HG03045 (cell line): ENCODE measurements around the gene SOCS1.

Experiments
- ATAC-seq: cut with Tn5 transposase; IDR thresholded peaks from one replicate; pipeline ENCODE4 v1.9.1; 2021; ENCODE audit warnings: mild to moderate bottlenecking, moderate library complexity; ENCODE audit not compliant: unreplicated experiment

Gene SOCS1

DNA sequence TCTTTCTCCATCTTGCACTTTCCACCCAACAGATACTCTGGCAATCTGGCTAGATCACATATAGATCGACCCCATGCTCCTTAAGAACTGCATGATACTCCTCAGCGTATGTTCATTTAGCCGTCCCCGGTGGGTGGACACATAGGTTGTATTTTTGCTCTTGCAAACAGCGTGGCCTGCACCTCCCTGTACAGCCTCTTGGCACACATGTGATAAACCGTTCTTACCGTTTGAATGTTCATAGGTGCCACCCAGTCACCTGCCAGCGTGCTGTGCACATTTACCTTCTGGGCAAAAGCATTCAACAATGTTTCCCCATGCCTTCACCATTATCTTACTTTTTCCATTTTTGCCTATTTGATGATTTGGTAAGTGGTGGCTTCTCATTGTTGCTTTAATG is 6.9 kb upstream of the SOCS1 start:
- no peak for ATAC-seq

DNA sequence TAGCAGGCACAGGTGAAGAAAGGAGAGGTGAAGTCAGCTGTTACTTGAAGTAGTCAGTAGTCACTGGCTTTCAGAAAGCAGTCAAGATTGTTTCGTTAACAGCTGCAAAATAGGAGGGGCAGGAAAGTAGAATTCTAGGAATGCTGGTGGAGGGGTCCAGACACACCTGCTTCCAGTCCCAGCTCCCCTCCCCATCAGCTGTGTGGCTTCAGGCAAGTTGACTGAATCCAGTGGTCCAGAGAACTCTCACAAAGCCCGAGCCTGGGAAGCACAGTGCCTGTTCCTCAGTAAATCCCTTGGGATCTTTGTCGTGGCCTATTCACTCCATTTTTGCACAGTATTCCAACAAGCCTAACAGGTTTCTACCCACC is 4.6 kb upstream of the SOCS1 start:
- ATAC-seq = no peak

DNA sequence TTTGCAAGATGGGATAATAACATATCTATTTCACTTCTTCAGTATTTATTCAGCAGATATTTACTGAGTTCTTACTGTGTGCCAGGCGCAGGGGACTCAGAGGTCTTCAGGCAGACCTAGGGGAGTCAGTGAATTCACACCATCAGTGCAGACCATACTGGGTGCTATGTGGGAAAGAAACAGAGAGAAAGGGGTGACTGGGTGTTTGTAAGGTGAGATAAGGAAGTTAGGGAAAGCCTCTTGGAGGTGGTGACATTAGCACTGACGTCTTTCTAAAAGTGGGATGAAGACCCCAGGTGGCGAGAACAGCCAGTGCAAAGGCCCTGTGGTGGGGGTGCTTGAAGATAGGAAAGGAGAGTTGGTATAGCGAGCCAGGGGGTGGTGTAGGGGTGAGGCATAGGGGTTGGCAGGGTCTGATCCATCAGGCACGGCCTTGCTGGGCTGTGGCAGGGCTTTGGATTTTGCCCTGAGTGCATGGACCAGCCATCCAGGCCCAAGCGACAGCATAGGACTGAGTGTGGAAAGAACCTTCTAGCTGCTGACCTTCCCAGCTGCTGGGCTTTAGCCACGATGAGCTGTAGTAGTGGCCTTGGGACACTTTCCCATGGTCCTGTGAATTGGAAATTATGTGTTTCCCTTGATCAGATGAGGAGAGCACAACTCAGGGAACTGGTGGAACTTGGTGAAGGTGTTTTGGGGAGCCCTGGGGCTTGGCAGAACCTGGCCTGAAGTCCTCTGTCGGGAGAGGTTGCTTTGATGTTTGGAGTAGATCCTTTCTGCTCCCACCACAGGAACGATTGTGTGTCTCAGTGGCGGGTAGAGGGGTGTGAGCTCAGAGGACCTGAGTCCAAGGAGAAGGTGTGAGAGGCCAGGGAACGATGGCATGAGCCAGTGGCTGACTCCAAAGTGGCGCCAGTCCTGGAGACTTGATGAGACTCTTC is 3.9 kb upstream of the SOCS1 start:
- no peak for ATAC-seq

DNA sequence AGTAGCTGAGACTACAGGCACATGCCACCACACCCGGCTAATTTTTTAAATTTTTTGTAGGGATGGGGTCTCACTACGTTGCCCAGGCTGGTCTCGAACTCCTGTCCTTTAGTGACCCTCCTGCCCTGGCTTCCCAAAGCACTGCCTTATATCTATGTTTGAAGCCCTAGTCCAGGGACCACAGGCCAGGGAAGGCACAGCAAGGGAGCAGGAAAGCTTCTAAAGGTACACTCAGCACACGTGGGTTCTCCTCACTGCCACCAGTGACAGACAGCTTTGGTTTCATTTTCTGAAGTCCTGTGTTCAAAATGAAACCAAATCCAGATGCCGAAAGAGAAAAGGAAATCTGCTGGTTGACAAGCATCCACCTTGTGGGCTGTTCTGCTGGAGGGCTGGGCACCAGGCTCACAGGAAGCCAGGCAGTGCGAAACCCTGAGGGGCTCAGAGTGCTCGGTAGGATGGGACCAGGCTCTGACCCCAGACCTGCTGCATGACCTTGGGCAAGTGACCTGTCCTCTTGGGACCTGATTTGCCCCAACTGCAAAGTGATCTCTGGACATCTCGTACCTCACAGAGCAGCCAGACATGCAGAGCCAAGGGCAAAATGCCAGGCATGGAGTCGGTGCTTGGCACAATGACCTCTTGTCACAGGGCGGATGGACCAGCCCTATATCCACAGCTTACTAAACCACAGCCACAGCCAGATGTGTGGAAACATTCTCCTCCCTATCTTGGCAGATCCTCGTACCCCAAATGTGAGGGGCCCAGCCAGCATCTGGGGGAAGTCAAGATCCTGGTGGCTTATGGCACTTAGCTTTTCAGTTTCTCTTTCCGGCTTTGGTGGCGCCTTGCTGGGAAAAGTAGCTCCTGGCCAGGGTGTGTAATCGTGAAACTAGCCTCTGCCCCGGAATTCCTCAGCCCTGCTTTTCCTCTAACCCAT is 2.8 kb upstream of the SOCS1 start:
- no peak for ATAC-seq

DNA sequence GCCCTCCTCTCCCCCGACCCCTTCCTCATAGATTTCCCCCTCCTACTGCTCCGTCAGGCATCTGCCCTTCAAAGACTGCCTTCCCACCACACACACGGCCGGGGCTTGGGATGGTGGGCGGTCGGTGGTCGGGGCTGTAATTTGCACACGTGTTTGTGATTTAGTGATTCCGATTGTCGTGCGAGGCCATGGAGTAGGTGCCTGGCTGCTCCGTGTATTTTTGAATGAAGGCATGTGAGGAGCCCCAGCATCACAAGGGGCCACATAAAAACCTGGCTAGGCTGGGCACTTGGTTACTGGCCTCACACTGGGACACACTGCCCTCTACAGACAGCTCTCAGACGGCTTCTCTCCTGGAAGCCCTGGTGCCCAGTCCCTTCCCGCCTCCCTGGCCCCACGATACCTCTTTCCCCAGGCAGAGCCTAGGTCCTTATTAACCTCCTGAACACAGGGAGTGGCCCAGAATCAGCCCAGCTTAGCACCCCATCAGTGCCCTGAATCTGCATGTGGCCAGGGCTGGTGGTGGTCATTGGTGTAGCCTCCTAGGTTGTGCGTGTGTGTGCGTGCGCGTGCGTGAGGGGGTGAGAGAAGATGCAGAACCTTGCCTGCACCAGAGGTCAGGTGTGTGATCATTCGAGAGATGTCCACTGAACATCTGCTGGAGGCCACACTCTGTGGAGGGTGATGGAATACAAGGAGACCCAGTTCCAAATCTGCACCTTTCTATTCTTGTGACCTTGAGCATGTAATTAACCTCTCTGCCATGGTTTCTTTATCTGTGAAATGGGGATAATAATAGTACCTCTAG is 1.3 kb upstream of the SOCS1 start:
- ATAC-seq = no peak

DNA sequence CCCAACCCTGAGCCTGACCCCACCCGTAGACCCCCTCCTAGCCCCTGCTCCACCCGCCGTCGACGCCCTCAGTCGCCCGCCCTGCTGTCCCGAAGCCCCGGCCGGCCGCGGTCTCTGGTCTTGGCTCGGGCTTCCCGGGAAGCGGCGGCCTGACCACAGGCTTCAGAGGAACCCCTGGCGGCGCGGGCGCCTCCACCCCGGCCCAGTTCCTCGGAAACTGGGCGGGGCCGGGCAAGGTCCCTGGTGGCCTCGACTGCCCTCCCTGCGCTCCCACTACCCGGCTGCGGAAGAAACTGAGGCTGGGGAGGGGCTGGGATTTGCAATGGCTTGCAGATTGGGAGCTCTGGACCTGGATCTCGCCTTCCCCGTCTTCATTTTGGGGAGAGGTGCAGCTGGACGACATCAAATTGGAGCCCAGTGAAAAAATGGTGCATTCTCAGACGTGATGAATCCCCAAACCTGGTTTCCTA is 692 bp upstream of the SOCS1 start:
- ATAC-seq = no peak

DNA sequence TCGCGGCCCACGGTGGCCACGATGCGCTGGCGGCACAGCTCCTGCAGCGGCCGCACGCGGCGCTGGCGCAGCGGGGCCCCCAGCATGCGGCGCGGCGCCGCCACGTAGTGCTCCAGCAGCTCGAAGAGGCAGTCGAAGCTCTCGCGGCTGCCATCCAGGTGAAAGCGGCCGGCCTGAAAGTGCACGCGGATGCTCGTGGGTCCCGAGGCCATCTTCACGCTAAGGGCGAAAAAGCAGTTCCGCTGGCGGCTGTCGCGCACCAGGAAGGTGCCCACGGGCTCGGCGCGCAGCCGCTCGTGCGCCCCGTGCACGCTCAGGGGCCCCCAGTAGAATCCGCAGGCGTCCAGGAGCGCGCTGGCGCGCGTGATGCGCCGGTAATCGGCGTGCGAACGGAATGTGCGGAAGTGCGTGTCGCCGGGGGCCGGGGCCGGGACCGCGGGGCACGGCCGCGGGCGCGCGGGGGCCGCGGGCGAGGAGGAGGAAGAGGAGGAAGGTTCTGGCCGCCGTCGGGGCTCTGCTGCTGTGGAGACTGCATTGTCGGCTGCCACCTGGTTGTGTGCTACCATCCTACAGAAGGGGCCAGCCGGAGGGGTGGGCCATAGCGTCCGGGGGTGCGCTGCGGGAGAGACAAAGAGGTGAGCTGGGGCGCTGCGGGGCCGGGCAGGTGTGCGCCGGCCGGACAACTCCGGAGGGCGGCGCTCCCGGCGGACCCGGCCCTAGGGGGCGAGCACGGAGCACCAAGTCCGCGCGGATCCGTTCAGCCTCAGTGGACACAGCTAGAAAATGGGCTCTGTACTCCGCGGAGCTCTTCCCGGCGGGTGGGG is 879 bp downstream of the SOCS1 start:
- ATAC-seq = peak; percentile 4

DNA sequence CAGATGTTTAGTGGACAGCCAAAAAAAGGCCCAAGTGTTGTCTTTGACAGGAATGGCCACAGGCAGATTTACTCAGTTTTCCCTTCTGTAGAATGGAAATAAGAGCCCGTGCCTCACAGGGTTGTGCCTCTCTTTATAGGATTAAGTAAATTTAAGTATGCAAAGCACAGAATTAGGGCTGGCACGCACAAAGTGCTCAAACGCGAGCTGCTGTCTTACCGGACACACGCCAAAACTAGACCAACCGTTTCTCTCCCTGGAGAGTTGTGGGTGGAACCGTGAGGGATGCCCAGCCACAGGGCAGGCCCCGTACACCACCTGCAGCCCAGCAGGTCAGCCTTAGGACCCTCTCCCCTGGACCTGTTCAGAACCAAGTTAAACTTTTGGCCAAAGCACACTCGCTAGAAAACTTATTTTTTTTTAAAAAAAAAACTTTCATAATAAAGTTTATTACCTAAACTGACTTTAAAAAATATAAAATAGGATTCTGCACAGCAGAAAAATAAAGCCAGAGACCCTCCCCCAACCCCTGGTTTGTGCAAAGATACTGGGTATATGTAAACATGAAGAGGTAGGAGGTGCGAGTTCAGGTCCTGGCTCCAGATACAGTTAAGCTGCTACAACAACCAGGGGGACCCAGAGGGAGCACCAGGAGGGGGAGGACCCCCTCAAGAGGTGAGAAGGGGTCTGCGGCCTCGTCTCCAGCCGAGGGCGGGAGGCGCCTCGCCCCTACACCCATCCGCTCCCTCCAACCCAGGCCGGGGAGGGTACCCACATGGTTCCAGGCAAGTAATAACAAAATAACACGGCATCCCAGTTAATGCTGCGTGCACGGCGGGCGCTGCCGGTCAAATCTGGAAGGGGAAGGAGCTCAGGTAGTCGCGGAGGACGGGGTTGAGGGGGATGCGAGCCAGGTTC is 1.8 kb downstream of the SOCS1 start:
- ATAC-seq = no peak

DNA sequence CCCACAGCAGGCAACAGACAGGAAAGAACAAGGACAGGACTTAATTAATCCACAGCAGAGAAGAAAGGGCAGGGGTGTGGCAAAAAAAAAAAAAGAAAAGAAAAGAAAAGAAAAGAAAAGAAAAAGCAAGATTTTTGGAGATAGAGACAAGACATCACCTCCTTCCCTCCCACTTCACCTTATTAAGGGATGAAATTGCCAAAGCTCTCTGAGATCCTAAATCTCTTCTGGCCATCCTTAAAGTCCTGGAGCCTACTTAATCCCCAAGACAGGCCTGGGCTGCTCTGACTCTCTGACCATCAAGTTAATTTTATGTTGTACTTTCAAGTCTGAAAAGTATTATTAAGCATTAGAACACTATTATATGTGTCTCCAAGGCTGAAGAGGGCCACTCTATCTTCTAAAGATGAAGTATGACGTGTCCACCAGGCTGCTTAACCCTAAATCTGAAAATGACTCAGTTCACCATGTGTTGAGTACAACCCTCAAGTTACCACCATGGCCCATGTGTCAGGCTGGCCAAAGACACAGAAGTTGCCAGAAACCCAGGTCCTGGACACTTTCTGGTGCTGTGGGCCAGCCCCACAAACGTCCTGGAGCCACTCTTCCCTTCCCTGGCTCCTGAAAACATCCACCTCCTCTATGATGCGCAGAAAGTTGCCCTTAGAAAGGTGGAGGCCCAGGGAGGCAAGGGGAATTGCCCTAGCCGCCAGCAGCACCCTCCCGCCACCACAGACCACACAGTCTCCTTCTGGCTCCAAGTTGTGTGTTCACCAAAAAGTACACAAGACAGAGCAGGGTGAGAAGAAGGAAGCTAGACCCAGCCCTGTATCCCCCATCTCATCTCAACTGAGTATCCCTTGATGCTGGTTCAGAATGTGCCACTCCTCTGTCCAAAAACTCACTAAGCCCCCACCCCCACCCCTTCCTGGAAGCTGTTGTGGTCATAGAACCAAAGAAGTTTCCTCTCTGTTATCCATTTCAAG is 2.7 kb downstream of the SOCS1 start:
- no peak for ATAC-seq

DNA sequence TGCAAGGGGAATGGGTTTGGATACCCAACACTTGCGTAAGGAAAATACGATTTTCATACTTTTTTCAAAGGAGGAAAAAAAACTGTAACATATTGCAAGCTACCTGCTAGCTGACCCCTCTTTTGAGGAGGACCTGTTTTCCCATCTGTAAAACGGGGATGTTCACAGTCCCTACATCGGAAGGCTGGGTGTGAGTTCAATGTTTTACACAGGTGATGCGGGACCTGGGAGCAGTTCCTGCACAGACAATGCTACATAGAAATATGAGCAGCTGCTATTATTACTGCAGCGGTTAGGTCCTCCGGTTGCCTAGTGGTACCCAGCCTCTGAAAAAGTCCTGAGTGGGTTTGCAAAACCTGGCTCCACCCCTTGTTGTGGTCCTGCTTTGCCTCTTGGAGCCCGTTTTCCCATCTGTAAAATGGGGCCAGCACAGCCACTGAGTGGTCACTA is 3.5 kb downstream of the SOCS1 start:
- no peak for ATAC-seq

DNA sequence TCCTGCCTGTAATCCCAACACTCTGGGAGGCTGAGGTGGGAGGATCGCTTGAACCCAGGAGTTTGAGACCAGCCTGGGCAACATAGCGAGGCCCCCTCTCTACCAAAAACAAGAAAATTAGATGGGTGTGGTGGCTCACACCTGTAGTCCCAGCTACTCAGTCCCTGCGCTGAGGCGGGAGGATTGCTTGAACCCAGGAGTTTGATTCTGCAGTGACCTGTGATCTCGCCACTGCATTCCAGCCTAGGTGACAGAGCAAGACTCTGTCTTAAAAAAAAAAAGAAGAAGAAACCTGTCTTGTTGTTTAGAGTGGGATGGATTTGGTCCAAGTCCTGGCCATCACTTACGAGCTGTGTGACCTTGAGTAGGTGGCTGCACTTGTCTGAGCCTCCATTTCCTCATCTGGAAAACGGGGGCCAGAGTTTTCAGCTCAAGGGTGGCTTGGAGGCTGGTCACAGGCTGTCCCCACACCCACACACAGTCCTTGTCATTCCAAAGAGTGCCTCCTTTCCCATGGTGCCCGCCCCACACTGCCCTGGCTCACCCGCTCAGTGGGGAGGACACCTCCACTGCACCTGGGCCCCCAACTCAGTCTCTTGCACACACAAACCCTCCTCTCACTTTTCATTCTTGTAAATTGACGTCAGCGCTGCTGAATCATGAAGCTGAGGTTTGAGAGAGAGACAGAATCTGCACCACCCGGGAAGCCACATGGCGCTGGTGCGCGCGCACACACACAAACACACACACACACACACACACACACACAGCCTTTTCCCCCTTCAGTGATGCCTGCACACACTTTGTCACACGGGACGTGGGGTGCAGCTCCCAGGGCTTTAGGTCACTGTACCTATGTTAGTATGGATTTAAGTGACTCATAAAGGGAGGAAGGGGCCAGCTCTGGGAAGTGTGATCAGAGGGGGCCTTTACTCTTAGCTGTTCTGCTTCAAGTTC is 4.2 kb downstream of the SOCS1 start:
- no peak for ATAC-seq

DNA sequence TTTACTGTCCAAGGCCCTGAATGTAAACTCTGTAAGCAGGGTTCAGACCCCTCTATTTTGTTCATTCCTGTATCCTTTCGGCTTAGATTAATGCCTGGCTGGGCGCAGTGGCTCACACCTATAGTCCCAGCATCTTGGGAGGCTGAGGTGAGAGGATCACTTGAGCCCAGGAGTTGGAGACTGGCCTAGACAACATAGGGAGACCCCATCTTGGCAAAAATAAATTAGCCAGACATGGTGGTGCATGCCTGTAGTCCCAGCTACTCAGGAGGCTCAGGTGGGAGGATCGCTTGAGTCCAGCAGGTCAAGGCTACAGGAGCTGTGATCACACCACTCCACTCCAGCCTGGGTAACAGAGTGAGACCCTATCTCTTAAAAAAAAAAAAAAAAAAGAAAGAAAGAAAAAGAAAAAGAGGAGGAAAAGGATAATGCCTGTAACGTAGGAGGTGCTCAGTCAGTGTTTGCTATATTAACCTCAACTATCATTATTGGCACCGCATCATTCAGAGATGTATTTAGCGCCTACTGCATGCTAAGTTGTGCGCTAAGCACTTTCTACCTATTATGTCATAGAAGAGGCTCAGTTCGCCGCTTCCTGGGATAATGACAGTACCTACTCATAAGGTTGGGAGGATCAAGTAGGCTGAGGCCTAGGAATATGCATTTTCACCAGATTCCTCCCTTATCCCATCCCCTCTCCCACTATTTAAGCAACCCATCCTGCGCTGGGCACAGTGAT is 5.0 kb downstream of the SOCS1 start:
- ATAC-seq = no peak

DNA sequence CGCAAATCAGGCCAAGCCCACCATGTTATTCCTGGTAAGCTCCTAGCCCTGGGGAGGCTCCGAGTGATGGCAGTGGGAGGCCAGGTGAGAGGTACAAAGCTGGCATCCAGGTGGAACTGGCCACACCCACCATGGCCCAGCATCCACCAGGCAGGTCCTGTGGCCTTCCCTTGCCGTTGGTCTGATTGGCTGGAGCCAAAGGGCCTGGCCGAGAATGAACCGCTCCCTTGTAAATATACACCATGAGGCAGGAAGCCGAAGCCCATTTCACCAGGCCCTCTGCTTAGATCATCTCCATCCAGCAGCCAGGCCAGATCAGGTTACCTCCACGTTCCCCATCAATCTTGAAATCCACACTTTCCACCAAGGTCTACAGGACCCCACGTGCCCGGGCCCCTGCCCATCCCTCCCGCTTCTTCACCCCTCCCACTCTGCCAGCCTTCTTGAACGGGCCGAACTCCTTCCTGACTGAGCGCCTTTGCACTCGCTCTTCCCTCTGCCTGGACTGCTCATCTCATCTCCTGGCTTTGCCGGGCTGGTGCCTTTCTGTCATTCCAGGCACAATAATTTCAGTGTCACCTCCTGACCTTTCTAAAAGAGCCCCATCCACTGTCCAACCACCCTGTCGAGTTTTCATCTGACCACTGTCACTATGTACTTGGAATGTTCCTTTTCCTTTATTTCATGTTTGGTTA is 5.8 kb downstream of the SOCS1 start:
- no peak for ATAC-seq

DNA sequence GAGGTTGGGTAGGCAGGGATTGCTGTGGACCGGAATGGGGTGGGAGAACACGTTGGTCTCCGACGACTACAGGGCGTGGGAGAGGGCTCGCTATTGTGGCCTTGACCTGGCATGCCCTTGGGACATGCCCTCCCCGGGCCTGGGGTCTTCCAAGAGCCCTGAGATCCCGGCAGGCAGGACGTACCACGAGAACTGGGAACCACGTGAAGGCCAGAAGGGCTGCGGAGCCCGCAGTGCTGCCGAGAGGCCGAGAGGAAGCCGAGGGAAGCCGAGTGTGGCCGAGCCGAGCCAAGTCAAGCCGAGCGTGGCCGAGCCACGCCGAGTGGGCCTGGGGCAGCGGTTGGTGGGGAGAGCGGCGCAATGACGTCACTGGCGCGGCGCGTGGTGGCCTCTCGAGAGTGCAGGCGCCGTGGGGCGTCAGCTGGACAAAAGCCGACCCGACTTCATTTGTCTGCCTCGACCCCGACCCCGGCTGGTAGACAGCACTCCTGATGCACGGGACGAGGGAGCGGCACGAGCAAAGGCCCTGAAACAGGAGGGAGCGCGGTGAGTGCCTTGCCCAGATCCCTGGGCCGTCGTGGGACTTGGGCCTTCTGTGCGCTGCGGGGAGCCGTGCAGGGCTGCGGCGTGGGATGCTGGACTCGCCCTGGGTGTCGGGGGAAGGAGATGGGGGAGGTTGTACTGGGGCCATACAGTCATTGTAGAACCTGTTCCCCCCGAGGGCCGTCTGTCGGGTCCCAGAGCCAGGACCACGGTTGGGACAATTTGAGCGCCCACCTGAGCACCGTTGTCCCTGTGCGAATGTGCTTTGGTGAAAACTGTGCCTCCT is 6.6 kb downstream of the SOCS1 start:
- no peak for ATAC-seq
